GM21528 (cell line): ENCODE measurements around the gene FRG2.
"Not testable (repeated sequence)": the region's sequence is repeated elsewhere in the genome, so short reads cannot be mapped to it uniquely, and the experiment has no call there.

Source experiments
- ATAC-seq: cut with Tn5 transposase; IDR thresholded peaks from one replicate; pipeline ENCODE4 v1.9.1; 2021; ENCODE audit warnings: mild to moderate bottlenecking, moderate library complexity; ENCODE audit not compliant: unreplicated experiment, low FRiP score

FRG2 gene

DNA sequence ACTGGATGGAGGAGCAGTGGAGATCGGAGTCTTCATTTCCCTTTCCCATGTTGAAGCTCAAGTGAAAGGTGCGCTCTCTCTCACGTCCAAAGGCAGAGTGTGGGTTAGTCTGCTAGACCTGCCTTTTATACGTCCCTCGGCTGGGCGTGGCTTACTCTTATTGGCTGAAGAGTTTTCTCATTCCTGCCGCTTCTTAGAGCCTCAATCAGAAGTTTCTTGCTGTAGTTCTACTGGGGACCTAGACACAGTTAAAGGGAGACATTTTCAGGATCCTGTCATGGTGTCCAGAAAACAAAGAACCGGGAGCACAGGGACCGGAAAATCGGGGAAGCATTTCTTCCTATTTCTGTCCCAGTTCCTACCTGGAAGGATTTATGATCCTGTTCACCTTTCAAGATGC is at the start of gene FRG2:
TSS of gene FRG2 (minus strand) at position 101 of the 400 bp plus-strand sequence. CDS start at position 49, 52 bp downstream.
- not testable (repeated sequence) for ATAC-seq

DNA sequence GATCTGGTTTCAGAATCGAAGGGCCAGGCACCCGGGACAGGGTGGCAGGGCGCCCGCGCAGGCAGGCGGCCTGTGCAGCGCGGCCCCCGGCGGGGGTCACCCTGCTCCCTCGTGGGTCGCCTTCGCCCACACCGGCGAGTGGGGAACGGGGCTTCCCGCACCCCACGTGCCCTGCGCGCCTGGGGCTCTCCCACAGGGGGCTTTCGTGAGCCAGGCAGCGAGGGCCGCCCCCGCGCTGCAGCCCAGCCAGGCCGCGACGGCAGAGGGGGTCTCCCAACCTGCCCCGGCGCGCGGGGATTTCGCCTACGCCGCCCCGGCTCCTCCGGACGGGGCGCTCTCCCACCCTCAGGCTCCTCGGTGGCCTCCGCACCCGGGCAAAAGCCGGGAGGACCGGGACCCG is 41.3 kb upstream of the FRG2 start:
- not testable (repeated sequence) for ATAC-seq

DNA sequence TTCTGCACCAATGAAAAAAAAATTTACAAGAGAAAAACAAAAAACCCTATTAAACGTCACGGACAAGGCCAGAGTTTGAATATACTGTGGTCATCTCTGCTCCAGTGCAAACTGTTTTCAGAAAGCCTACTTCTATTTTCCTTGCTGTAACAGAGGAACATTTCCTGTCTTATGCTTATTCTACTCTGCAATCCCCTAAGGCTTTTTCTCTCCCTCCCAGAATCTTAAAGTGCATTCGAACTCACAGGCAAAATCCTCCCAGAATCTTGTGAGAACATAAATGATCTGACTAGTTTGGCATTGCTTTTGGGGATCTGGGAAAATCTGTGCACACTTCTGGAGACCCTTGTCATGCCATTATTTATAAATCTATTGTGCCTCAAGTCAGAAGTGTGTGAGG is 37.7 kb upstream of the FRG2 start:
- ATAC-seq: not testable (repeated sequence)

DNA sequence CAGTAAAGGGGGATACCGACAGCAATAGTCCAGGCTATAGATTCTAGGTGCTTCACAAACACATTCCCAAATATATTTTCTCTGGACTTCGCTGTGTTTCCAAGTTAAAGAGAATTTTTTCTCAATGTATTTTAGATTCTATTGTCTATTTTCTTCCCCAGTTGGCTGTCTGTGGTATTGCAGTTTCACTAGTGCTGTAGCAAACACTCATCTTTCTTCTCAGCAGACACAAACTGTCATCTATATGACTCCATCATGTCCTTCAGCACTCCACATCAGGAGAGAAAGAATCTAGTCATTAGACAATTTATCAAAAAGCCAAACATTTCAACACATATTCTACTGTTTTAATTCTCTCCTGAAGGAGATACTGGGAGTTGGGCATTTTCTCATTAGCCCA is 37.3 kb upstream of the FRG2 start, which contains the start of gene DBET:
TSS of gene DBET (plus strand) at position 161 of the 400 bp plus-strand sequence.
- ATAC-seq: not testable (repeated sequence)

DNA sequence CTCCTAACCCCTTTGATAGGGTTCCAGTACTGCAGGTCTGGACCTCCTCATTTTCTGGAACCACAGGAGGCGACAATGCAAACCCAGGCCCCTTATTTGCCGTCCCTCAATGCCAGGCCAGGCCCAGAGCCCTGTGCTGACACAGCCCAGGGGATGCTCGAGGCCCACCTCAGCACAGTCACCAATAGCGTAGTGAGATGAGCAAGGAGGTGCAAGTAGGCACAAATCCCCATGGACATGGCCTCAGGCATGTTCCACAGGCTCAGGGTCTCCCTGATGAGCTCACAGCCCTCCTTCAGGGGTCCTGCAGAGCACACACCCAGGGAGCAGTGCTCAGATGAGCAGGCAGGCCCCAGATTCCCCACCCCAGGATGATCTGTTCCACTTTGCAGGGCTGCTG is 31.9 kb upstream of the FRG2 start:
- not testable (repeated sequence) for ATAC-seq

DNA sequence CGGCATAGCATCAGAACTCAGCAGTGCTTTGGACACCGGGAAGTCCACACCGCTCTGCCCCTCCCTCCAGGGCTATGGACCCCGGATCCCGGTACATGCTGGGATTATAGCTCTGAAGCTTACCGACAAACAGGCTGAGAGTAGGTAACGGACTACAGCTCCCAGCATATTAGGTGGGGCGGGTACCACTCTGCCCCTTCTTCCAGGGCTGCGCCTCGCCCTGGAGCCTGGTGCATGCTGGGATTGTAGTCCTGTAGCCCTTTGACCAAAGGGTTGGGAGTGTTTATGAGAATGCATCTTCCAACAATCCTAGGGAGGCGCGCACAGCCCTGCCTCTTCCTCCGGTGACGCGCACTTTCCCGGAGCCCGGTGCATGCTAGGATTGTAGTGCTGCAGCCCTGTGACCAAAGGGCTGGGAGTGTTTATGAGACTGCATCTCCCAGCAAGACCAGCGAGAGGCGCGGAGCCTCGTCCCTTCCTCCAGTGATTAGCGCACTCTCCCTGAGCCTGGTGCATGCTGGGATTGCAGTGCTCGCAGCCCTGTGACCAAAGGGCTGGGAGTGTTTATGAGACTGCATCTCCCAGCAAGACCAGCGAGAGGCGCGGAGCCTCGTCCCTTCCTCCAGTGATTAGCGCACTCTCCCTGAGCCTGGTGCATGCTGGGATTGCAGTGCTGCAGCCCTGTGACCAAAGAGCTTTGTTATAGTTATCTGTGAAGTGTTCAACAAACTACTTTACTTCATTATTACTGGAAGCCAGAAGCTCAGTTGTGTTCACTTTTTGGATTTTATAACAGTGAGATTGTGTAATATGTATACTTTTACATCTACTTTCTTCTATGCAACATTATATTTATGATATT is 22.6 kb upstream of the FRG2 start:
- not testable (repeated sequence) for ATAC-seq

DNA sequence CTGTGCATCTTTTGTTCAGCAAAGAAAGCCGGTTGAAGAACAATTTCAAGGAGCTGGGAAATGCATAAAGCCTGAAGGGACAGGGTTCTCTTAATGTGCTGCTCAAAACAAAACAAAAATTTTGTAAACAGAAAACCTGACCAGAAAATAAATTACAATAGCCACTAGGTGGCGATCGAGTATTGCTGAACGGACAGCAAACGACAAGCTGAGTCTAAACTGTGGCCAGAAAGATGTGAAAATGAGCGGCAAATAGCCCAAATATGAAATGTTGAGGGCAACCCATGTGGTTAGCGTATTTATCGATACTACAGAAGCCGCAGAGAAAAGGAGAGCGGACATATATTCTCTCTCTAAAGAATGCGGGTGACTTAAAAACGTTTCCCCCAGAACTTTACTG is 20.6 kb upstream of the FRG2 start:
- ATAC-seq: not testable (repeated sequence)

DNA sequence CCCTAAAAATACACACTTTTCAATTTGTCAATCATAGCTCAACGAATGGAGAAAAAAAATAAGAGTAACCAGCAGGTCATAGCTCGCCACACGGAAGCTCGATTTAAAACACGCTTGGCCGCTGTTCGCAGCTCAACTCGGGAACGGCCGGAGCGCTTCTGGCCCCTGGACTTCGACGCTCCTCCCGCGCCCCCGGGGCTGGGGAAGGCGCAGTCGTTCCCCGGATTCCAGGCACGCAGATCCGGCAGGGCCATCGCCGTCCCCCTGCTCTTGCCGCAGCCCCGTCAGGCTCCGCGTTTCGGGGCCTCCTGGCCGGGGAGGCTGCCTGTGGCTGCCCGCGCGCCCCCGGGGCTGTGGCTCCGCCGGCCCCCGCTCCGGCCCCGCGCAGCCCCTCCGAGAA is 13.8 kb upstream of the FRG2 start:
- ATAC-seq: not testable (repeated sequence)

DNA sequence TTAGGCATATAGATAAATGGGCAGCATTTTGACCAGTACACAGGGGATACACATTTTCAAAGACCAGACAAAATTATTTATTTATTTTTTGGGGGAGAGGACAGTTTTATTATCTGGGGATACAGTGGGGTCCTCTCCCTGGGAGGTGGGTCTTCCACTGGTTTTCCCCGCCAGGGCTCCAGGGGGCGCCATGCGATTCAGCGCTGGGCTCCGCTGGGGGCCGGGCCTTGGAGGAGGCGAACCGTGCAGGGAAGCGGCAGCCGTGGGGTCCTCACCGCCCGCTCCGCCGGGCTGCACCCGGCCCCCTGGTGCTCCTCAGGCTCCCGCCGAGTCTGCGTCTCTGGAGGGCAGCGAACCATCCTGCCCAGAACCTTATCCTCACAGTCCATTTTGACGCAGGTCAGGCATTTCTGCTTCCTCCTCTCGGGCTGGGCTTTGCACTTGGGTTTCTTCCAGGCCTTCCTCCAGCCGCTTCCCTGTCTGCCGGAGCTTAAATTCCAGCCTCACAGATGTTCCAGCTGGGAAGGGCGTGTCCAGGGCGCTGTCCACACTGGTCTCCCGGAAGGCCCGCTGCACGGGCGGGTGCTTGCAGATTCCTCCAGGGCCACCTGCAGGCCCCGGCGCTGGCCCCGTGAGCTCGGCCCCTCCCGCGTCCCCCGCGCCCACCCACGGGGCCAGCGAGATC is 10.8 kb upstream of the FRG2 start:
- not testable (repeated sequence) for ATAC-seq

DNA sequence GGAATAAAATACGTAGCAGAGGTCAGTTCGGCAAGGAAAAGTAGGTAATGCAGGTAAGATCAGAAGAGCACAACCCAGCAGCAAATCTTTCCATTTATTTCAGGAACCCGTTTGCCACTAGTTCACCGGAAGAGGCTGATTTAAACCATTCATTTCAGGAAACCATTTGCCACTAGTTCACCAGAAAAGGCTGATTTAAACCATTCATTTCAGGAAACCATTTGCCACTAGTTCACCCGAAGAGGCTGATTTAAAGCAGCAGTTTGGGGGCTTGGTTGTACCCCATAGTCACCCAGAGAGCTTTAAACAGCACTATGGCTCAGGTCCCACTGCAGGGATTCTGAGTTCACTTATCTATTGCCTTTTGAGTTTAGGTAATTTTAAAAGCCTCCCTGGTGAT is 4.2 kb upstream of the FRG2 start:
- ATAC-seq: not testable (repeated sequence)

DNA sequence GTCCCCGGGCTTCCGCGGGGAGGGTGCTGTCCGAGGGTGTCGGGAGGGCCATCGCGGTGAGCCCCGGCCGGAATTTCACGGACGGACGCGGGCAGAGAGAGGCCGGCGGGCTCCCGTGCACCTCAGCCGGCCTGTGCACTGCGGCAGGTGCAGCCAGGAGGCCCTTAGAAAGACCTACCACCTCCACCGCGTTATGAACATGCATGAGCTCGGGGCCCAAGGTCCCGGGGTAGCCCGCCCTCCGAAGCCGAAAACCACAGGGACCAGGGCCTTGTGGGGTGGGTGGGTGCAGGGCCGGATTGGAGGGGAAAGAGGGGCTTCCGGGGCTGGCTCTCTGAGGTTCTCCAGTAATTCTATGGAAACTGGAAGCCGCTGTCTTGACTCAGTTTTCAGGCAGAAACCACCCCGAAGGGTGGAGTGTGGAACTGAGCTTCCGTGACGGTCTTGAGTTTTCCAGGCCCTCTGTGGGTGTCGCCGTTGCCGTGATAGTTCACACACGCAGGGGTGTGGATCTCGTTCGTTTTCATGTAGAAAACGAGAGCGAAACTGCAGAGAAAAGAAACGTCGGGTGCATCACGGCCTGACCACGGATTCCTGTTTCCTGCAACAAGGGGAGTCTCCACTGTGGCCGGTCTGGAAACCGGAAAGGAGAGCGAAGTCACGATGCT is 4.3 kb downstream of the FRG2 start:
- ATAC-seq: peak; percentile 57

DNA sequence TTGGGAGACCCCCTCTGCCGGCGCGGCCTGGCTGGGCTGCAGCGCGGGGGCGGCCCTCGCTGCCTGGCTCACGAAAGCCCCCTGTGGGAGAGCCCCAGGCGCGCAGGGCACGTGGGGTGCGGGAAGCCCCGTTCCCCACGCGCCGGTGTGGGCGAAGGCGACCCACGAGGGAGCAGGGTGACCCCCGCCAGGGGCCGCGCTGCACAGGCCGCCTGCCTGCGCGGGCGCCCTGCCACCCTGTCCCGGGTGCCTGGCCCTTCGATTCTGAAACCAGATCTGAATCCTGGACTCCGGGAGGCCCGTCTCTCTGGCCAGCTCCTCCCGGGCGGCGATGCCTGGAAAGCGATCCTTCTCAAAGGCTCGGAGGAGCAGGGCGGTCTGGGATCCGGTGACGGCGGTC is 5.1 kb downstream of the FRG2 start:
- not testable (repeated sequence) for ATAC-seq

DNA sequence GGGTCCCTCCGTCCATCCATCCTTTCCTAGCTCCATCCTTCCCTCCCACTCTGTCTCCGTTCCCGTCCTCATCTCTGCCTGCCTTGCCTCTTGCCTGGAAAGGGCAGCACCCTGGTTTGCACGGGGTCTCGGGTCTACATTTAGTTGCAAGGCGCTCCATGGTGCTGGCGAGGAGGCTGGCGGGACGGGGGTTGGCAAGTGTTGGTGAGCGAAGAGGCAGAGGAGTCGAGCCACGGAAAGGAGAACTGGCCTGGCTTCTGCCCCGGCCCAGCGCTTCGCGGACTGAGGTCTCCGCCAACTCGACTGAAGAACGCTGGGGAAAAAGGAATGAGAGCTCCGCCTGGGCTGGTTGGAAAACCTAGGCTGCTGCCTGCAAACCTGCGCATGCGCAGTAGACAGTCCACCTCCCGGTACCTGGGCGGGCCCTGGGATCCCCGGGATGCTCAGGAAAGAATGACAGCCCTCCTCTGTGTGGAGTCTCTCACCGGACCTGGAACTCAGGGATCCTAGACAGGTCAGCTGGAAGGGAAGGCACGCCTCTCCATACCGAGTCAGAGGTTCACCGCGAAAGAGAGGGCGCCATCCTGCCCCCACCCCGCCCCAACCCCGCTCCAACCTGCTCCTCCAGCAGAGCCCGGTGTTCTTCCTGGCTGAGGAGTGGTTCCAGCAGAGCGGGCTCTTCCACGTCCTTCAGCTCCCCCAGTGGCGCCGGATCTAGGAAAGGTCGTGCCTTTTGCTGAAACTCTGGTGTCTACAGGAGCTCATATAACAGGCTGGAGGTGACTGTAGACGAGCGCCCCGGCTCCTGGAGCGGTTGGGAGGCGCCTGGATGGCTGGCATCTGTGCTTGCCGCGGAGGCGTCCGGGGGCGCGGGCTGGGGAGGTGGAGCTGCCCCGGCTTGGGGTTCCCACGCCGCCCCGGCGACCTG is 6.0 kb downstream of the FRG2 start:
- no peak for ATAC-seq

DNA sequence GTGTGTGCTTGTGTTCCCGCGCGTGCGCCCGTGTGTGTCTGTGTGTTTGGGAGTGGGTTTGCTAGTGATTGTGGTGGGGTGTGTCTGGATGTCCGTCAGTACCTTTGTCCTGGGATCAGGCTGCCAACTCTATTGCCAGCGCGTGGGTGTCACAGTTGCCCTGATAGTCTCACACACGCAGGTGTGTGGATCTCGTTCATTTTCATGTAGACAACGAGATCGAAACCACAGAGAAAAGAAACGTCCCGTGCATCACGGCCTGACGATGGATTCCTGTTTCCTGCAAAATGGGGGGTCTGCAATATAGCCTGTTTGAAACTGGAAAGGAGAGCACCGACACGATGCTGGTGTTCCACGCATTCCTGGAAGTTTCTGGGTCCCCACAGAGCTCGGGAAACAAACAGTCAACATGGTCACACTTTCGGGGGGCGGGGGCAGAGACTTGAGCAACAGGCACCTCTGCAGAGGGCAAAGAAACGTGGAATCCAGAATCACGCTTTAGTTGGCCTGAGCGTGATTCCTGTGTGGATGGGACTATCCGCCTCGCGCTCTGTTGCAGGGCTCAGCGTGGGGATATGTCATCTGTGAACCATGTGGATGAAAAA is 7.1 kb downstream of the FRG2 start:
- not testable (repeated sequence) for ATAC-seq

DNA sequence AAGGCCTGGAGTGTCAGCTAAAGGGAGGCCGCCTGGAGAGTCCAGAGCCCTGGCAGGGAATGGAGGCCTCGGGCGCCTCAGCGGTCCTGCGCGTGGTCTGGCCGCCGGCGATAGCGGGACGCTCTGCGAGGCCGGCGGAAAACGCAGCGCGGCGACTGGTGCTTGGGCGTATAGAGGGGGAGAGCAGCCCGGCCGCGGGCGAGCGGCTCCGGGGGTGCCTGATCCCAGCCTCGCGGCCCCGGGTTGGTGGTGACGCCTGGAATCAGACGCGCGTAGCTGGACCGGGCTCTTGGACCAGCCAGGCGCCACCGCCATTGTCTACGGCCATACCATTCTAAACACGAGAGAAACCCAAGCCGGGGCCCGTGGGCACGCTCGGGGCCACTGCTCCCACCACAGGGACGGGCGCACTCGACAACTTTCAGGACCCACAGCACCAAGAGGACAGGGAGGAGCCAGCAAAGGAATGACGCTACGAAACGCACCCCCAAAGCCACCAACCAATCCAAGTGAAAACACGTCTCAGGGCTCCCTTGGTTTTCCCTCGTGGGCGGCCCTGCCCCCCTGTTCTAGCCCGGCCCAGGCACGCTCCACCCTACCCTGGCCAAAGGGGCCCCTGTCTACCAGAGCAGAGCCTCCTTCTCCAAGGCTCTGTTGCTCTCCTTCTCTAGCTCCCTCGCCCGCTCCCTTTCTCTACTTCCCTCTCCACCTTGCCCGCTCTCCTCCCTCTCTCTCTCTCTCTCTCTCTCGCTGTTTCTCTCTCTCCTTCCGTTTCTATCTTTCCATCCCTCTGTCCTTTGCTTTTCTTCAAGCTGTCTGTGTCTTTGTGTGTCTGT is 7.8 kb downstream of the FRG2 start:
- ATAC-seq: no peak

DNA sequence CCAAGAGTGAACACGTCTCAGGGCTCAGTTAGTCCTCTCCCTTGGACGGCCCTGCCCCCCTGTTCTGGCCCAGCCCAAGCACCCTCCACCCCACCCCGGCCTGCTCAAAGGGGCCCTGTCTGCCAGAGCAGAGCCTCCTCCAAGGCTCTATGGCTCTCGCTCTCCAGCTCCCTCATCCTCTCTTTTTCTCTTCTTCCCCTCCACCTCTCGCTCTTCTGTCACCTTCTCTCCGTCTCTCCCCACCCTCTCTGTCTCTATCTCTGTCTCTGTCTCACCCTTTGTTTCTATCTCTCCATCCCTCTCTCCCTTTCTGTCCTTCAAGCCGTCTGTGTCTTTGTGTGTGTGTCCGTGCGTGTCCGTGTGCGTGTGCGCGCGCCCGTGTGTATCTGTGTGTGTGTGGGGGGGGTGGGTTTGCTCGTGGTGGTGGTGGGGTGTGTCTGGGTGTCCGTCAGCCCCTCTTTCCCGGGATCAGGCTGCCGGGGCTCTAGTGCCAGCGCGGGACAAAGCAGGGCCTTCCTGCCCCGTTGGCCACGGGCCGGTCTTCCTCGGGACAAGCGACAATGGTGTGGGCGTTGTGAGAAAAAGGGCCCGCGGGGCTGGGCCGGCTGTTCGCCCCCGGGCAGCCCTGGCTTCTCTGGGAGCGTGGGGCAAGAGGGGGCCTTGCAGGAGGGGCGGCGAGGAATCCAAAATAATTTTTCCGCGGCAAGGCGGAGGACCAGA is 8.7 kb downstream of the FRG2 start:
- no peak for ATAC-seq

DNA sequence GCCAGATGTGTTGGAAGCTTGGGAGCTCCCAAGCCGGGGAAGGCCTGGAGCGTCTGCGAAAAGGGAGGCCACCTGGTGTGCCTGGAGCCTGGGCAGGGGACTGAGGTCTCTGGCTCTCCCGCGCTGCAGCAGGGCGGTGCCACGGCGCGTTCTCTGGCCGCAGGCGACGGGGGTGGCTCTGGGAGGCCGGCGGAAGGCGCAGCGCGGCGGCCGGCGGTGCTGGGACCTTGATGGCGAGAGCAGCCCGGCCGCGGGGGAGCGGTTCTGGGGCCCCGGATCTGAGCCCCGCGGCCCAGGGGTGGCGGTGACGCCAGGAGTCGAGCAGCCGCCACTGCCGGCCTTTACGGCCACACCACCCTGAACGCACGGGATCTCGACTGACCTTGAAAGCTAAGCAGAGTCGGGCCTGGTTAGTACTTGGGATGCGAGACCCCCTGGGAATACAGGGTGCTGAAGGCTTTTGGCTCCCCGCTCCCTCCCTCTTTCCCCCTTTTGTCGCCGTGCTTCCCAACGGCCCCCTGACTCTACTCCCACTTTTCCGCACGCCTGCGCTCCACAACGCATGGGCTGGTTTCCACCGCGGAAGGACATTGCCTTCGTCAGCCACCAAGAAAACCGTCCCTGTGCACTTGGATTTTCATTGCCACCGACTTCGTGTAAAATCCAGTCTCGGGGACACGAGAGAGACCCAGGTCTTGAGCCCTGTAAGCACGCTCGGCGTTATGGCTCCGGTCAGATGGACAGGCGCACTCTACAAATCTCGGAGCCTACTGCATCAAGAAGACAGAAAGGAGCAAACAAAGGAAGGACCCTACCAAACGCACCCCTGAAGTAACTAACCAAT is 9.5 kb downstream of the FRG2 start:
- no peak for ATAC-seq
